HEK293T (cell line): Measurements from ENCODE around the gene VASH2.
A peak's percentile ranks its signal among the peaks of the same experiment; 100 is the strongest.
"Not testable (repeated sequence)": the region's sequence is repeated elsewhere in the genome, so short reads cannot be mapped to it uniquely, and the experiment has no call there.

Experiments used
- CTCF ChIA-PET: fragments of 350-600 bp; formaldehyde crosslinking; extraction: SDS; loops from one replicate; lab custom pipeline; 2021; ENCODE audit warnings: antibody characterized with exemption, inconsistent platforms; lab: Yijun Ruan, JAX
- POLR2A ChIA-PET: fragments of 350-600 bp; formaldehyde crosslinking; extraction: SDS; loops from one replicate; lab custom pipeline; 2020; ENCODE audit warnings: antibody characterized with exemption, inconsistent platforms; lab: Yijun Ruan, JAX
- DNase-seq: peaks from one replicate; pipeline ENCODE4 v3.0.0; 2012; ENCODE audit warnings: mixed read lengths; ENCODE audit errors: extremely low spot score
- ARNT ChIP-seq: fragments of 450-650 bp; IDR thresholded peaks from 2 replicates; pipeline ENCODE4 v1.6.1; 2017; ENCODE audit warnings: mild to moderate bottlenecking
- BHLHE40 ChIP-seq: fragments of 450-650 bp; IDR thresholded peaks from 2 replicates; pipeline ENCODE4 v1.6.1; 2016; ENCODE audit warnings: mild to moderate bottlenecking, moderate library complexity, borderline replicate concordance
- CTBP1 ChIP-seq: fragments of 450-650 bp; IDR thresholded peaks from 2 replicates; pipeline ENCODE4 v1.6.1; 2016; ENCODE audit warnings: borderline replicate concordance
- ELF4 ChIP-seq: fragments of 450-650 bp; IDR thresholded peaks from 2 replicates; pipeline ENCODE4 v1.6.1; 2017; ENCODE audit warnings: antibody characterized with exemption
- FOXA1 ChIP-seq: fragments of 450-650 bp; IDR thresholded peaks from 2 replicates; pipeline ENCODE4 v1.6.1; 2016; ENCODE audit warnings: mild to moderate bottlenecking
- FOXK2 ChIP-seq: fragments of 450-650 bp; IDR thresholded peaks from 2 replicates; pipeline ENCODE4 v1.6.1; 2016; ENCODE audit warnings: mild to moderate bottlenecking
- FOXM1 ChIP-seq: fragments of 450-650 bp; IDR thresholded peaks from 2 replicates; pipeline ENCODE4 v1.6.1; 2017; ENCODE audit warnings: mild to moderate bottlenecking, borderline replicate concordance
- HDGF ChIP-seq: fragments of 450-650 bp; IDR thresholded peaks from 2 replicates; pipeline ENCODE4 v1.6.1; 2017; ENCODE audit warnings: antibody characterized with exemption, borderline replicate concordance
- L3MBTL2 ChIP-seq: fragments of 450-650 bp; conservative IDR thresholded peaks from 2 replicates; pipeline ENCODE4 v1.6.1; 2016; ENCODE audit warnings: mild to moderate bottlenecking
- LEF1 ChIP-seq: fragments of 450-650 bp; IDR thresholded peaks from 2 replicates; pipeline ENCODE4 v1.6.1; 2017; ENCODE audit warnings: mild to moderate bottlenecking, borderline replicate concordance
- NFRKB ChIP-seq: fragments of 450-650 bp; IDR thresholded peaks from 2 replicates; pipeline ENCODE4 v1.6.1; 2016; ENCODE audit warnings: mild to moderate bottlenecking, moderate library complexity
- PKNOX1 ChIP-seq: fragments of 450-650 bp; IDR thresholded peaks from 2 replicates; pipeline ENCODE4 v1.6.1; 2016
- SP1 ChIP-seq: fragments of 450-650 bp; IDR thresholded peaks from 2 replicates; pipeline ENCODE4 v1.6.1; 2017
- SUZ12 ChIP-seq: fragments of 450-650 bp; IDR thresholded peaks from 2 replicates; pipeline ENCODE4 v1.6.1; 2016; ENCODE audit warnings: mild to moderate bottlenecking
- TARDBP ChIP-seq: fragments of 450-650 bp; IDR thresholded peaks from 2 replicates; pipeline ENCODE4 v1.6.1; 2016
- ZNF384 ChIP-seq: fragments of 450-650 bp; IDR thresholded peaks from 2 replicates; pipeline ENCODE4 v1.6.1; 2016

Gene VASH2

GRCh38 chr1:213015099-213016050, 65.0 kb downstream of the VASH2 start, which contains the start of gene ANGEL2:
ANGEL2 (minus strand) TSS chr1:213015867; CDS start chr1:213015671, 196 bp downstream.
- ChIA-PET POLR2A (interaction anchor here (0.8 to 1.4 kb wide), 3 partner anchors 13 to 224 kb away, joined by 3 to 4 read pairs (median 3); partner anchors contain the start of genes NSL1 and TATDN3), CTCF (no interaction called here)
- peak; percentile 95 for DNase-seq
- TF ChIP-seq FOXA1 (no peak), HDGF (no peak), FOXK2 (no peak), CTBP1 (no peak), NFRKB (no peak), LEF1 (no peak), TARDBP (no peak), ELF4 (peak; percentile 67), PKNOX1 (peak; percentile 51), FOXM1 (no peak), SP1 (no peak), SUZ12 (no peak), ARNT (no peak), BHLHE40 (no peak), L3MBTL2 (peak; percentile 58), ZNF384 (peak; percentile 64)

GRCh38 chr1:213017447-213018273, 67.3 kb downstream of the VASH2 start:
- POLR2A ChIA-PET: no interaction called here

GRCh38 chr1:213019450-213019849, 69.1 kb downstream of the VASH2 start:
- POLR2A ChIA-PET: no interaction called here

More at GRCh38 chr1:213017447-213018273, 67.3 kb downstream of the VASH2 start:
- no peak for DNase-seq
- TF ChIP-seq PKNOX1: no peak
- TF ChIP-seq TARDBP: no peak
- no peak for TF ChIP-seq CTBP1
- no peak for TF ChIP-seq ZNF384
- TF ChIP-seq HDGF: no peak
- TF ChIP-seq LEF1: no peak
- no peak for TF ChIP-seq SP1
- no peak for TF ChIP-seq L3MBTL2
- TF ChIP-seq NFRKB: no peak
- CTCF ChIA-PET: no interaction called here

GRCh38 chr1:213020016-213020415, 69.7 kb downstream of the VASH2 start:
- DNase-seq: no peak
- ChIA-PET POLR2A (interaction anchor here (1.2 kb wide), 1 partner anchor 11 kb away, joined by 3 read pairs; no protein-coding TSS in a partner anchor), CTCF (no interaction called here)
- TF ChIP-seq SUZ12 (no peak), NFRKB (no peak), LEF1 (no peak)

More at GRCh38 chr1:213019450-213019849, 69.1 kb downstream of the VASH2 start:
- no peak for TF ChIP-seq HDGF
- TF ChIP-seq SUZ12: no peak
- CTCF ChIA-PET: no interaction called here
- DNase-seq: no peak

- POLR2A ChIA-PET, DNase-seq: not testable (repeated sequence)
- CTCF ChIA-PET: interaction anchor here (0.7 kb wide), 1 partner anchor 1326 kb away, joined by 3 read pairs; no protein-coding TSS in a partner anchor
Observed at GRCh38 chr1:213027024-213027423, 76.7 kb downstream of the VASH2 start.

- ChIA-PET CTCF (interaction anchor here (0.6 kb wide), 1 partner anchor 524 kb away, joined by 8 read pairs; no protein-coding TSS in a partner anchor), POLR2A (no interaction called here)
- TF ChIP-seq ARNT: no peak
- no peak for TF ChIP-seq LEF1
- no peak for TF ChIP-seq HDGF
- TF ChIP-seq ELF4: no peak
- no peak for TF ChIP-seq FOXM1
- no peak for TF ChIP-seq CTBP1
- no peak for TF ChIP-seq SUZ12
- TF ChIP-seq L3MBTL2: no peak
- TF ChIP-seq BHLHE40: no peak
- no peak for DNase-seq
Observed at GRCh38 chr1:213032651-213033050, 82.3 kb downstream of the VASH2 start.
